ENCODE results near the gene ABCG2. TPM values are rescaled to one million over a fixed set of nuclear protein-coding genes. Genes with fewer than 3 reads are reported as not detected.

The ABCG2 gene
- under 1 TPM; 0.19 to 0.73 (median 0.61) TPM for total RNA-seq
- total RNA-seq (2013), result 1.7 TPM

DNA sequence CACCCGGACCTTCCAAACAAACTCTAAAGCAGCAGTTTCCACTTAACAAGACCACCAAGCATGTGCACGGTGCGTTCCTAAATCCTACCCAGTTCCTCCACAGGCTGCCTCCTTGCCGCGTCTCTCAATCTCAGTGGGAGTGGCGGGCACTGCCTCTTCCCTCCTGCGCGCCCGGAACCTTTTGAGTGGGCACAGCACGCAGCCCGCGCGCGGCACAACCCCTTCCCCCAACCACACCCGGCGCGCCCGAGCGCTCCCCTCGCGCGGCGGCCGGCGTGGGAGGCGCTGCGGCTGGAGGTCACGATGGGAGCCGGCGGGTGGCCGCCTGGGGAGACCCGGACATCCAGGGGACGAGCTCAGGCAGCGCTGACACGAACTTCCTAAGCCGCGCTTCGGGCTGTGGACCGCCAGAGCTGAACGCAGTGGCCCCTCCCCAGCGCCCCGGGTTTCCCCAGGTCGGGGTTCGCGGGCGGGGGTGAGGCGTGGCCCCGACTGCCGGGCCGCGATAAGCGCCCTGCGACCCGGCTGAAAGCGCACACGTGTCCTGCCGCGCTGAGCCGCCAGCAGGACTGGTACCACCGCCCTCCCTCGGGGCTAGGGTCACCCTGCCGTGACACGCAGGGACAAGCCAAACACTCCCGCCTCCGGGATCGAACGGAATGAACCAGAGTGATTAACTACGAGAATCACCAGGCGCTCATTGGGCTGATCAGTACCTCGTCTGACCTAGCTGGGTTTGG is at the start of gene ABCG2:
ABCG2 (minus strand) TSS at position 151 of the 740 bp plus-strand sequence. CDS start 18,644 bp downstream, outside the sequence.
- Histone ChIP-seq H3K36me3 (ENCODE audit: control insufficient read depth, insufficient read depth, low read length) (no peaks in the 10 kb centered on the region), H3K27ac (ENCODE audit: low read length) (no peak within 1 kb of the TSS), H3K27me3 (ENCODE audit: control insufficient read depth, insufficient read depth, low read length) (no peaks in the 10 kb centered on the region), H3K4me3 (ENCODE audit: low read length) (peak within 1 kb of the TSS; percentile 16), H3K9me3 (ENCODE audit: control insufficient read depth, insufficient read depth, low read length) (no peaks in the 10 kb centered on the region), H3K4me1 (ENCODE audit: control insufficient read depth, insufficient read depth, low read length) (peaks cover 7% of the 10 kb centered on the region)
- Mint-ChIP-seq H3K4me1 (peaks cover 6 to 9% of the 10 kb centered on the region in 2 donors), H3K27ac (no peak within 1 kb of the TSS), H3K36me3 (no peaks in the 10 kb centered on the region), H3K27me3 (ENCODE audit: low read depth in 2 of 2) (peaks cover 0 to 13% of the 10 kb centered on the region in 2 donors), H3K4me3 (peak within 1 kb of the TSS; percentile 81), H3K9me3 (no peaks in the 10 kb centered on the region)
- TF ChIP-seq, protein P1, sequence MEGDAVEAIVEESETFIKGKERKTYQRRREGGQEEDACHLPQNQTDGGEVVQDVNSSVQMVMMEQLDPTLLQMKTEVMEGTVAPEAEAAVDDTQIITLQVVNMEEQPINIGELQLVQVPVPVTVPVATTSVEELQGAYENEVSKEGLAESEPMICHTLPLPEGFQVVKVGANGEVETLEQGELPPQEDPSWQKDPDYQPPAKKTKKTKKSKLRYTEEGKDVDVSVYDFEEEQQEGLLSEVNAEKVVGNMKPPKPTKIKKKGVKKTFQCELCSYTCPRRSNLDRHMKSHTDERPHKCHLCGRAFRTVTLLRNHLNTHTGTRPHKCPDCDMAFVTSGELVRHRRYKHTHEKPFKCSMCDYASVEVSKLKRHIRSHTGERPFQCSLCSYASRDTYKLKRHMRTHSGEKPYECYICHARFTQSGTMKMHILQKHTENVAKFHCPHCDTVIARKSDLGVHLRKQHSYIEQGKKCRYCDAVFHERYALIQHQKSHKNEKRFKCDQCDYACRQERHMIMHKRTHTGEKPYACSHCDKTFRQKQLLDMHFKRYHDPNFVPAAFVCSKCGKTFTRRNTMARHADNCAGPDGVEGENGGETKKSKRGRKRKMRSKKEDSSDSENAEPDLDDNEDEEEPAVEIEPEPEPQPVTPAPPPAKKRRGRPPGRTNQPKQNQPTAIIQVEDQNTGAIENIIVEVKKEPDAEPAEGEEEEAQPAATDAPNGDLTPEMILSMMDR (IDR thresholded peaks at IDR 0.05), result no peak
- under 1% methylated on average over 70 of the region's 70 CpGs for WGBS (ENCODE audit: insufficient coverage)
- intact Hi-C loops (cut with micrococcal nuclease), result no loop called here
- DNase-seq, result peak in 1 of 2 donors; percentile 46
- ATAC-seq, result peak; percentile 42 to 89 (median 68)

DNA sequence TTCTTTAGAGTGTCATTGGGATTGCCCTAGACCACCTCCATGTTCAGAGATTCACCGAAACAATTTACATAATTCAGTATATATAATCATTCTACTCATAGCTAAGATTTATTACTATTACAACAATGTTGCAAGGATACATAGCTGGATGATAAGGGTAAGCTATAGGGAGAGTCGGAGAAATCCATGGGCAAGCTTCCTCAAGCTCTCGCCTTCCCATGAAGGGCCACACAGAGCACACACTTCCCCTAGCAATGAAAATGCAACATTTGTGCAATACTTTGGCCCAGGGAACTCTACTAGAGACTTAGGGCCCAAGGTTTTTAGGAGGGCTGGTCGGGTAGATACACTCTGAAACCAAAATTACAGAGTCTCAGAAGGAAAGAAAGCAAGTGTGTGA is 49.7 kb upstream of the ABCG2 start:
- TF ChIP-seq, protein P1 (IDR thresholded peaks at IDR 0.05), result no peak
- Histone ChIP-seq H3K4me1 (ENCODE audit: control insufficient read depth, insufficient read depth, low read length) (no peaks in the 10 kb centered on the region), H3K27me3 (ENCODE audit: control insufficient read depth, insufficient read depth, low read length) (no peaks in the 10 kb centered on the region), H3K4me3 (ENCODE audit: low read length) (no peak overlapping the region), H3K27ac (ENCODE audit: low read length) (no peak overlapping the region), H3K9me3 (ENCODE audit: control insufficient read depth, insufficient read depth, low read length) (no peaks in the 10 kb centered on the region), H3K36me3 (ENCODE audit: control insufficient read depth, insufficient read depth, low read length) (no peaks in the 10 kb centered on the region)
- no peak overlapping the region for H3K27ac Mint-ChIP-seq
- 79% methylated on average over 3 of the region's 4 CpGs for WGBS (ENCODE audit: insufficient coverage)
- intact Hi-C loops (cut with micrococcal nuclease), result loop anchor here (10.0 kb wide), 1 partner anchor 823 kb away; no protein-coding TSS in a partner anchor
- DNase-seq (no peak), ATAC-seq (no peak)
- peaks cover 2 to 4% of the 10 kb centered on the region in 2 donors for H3K27me3 Mint-ChIP-seq (ENCODE audit: low read depth in 2 of 2)
- H3K36me3 Mint-ChIP-seq, result no peaks in the 10 kb centered on the region
- H3K9me3 Mint-ChIP-seq, result no peaks in the 10 kb centered on the region
- H3K4me1 Mint-ChIP-seq, result peaks cover 0 to 4% of the 10 kb centered on the region in 2 donors
- no peak overlapping the region for H3K4me3 Mint-ChIP-seq

DNA sequence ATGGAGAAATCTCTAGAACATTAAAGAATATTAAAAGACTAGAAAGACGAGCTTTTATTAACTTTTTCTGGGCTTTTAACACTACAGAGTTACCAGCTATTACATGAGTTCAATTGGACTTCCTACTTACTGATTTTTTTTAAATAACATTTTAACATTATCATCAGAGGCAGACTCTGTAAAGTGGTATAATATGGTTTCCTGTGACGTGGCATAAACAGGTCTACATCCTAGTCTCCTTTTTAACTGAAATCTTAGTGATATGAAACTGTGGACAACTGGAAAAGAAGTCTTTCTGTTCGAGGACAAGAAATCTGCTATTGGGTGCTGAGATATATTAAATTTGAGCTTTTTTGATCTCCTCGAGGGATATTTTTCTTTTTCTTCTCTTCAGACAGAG is 48.7 kb upstream of the ABCG2 start:
- H3K27ac ChIP-seq (ENCODE audit: low read length), result no peak overlapping the region
- peaks cover 0 to 1% of the 10 kb centered on the region in 2 donors for H3K4me1 Mint-ChIP-seq
- H3K4me1 ChIP-seq (ENCODE audit: control insufficient read depth, insufficient read depth, low read length), result no peaks in the 10 kb centered on the region
- H3K36me3 Mint-ChIP-seq, result no peaks in the 10 kb centered on the region
- TF ChIP-seq, protein P1 (IDR thresholded peaks at IDR 0.05), result no peak
- H3K36me3 ChIP-seq (ENCODE audit: control insufficient read depth, insufficient read depth, low read length), result no peaks in the 10 kb centered on the region
- 36% methylated on average over 3 of the region's 4 CpGs for WGBS (ENCODE audit: insufficient coverage)
- ATAC-seq (no peak), DNase-seq (no peak)
- H3K27me3 ChIP-seq (ENCODE audit: control insufficient read depth, insufficient read depth, low read length), result no peaks in the 10 kb centered on the region
- no peaks in the 10 kb centered on the region for H3K27me3 Mint-ChIP-seq (ENCODE audit: low read depth in 2 of 2)
- H3K27ac Mint-ChIP-seq, result no peak overlapping the region
- H3K4me3 ChIP-seq (ENCODE audit: low read length), result no peak overlapping the region
- H3K4me3 Mint-ChIP-seq, result no peak overlapping the region
- intact Hi-C loops (cut with micrococcal nuclease), result loop anchor here (10.0 kb wide), 1 partner anchor 822 kb away; no protein-coding TSS in a partner anchor
- H3K9me3 ChIP-seq (ENCODE audit: control insufficient read depth, insufficient read depth, low read length), result no peaks in the 10 kb centered on the region
- H3K9me3 Mint-ChIP-seq, result no peaks in the 10 kb centered on the region
